ENCODE measurements around the gene JAG2. TPM values are rescaled to one million over a fixed set of nuclear protein-coding genes. Genes with fewer than 3 reads are reported as not detected.

JAG2 gene
- total and polyA plus RNA-seq, 2 donors from 2014 or later: 6.3 to 26.1 TPM

GRCh38 chr14:105187116-105187515, 18.5 kb upstream of the JAG2 start:
- no peak overlapping the region for H3K4me3 ChIP-seq (ENCODE audit: low read length in 3 of 3)
- DNase-seq (no peak), FAIRE-seq (no peak)
- no peaks in the 10 kb centered on the region for H3K4me1 ChIP-seq (ENCODE audit: control insufficient read depth in 2 of 3, insufficient read depth in 2 of 3, low read depth in 1 of 3, low read length in 3 of 3)
- no peak overlapping the region for H3K9ac ChIP-seq (ENCODE audit: low read length in 3 of 3)
- H3K27ac ChIP-seq (ENCODE audit: low read depth in 2 of 2, low read length in 2 of 2): no peak overlapping the region
- H3K9me3 ChIP-seq (ENCODE audit: control insufficient read depth in 2 of 3, insufficient read depth in 1 of 3, low read length in 3 of 3): no peaks in the 10 kb centered on the region
- TF ChIP-seq CTCF (IDR thresholded peaks at IDR 0.05; ENCODE audit: borderline replicate concordance, extremely low read depth, insufficient read depth): no peak
- H3K27me3 ChIP-seq (ENCODE audit: control insufficient read depth, insufficient read depth, low read length): no peaks in the 10 kb centered on the region
- no peaks in the 10 kb centered on the region for H3K36me3 ChIP-seq (ENCODE audit: control insufficient read depth in 2 of 3, insufficient read depth in 3 of 3, low read length in 3 of 3)
- intact Hi-C loops (cut with DNase I): no loop called here

- Histone ChIP-seq H3K9ac (ENCODE audit: low read length in 3 of 3) (no peak overlapping the region), H3K27ac (ENCODE audit: low read depth in 2 of 2, low read length in 2 of 2) (no peak overlapping the region), H3K9me3 (ENCODE audit: control insufficient read depth in 2 of 3, insufficient read depth in 1 of 3, low read length in 3 of 3) (no peaks in the 10 kb centered on the region), H3K36me3 (ENCODE audit: control insufficient read depth in 2 of 3, insufficient read depth in 3 of 3, low read length in 3 of 3) (no peaks in the 10 kb centered on the region), H3K4me1 (ENCODE audit: control insufficient read depth in 2 of 3, insufficient read depth in 2 of 3, low read depth in 1 of 3, low read length in 3 of 3) (peaks cover 0 to 3% (median 0%) of the 10 kb centered on the region in 3 donors), H3K4me3 (ENCODE audit: low read length in 3 of 3) (no peak overlapping the region), H3K27me3 (ENCODE audit: control insufficient read depth, insufficient read depth, low read length) (no peaks in the 10 kb centered on the region)
- TF ChIP-seq CTCF (IDR thresholded peaks at IDR 0.05; ENCODE audit: borderline replicate concordance, extremely low read depth, insufficient read depth): no peak
- DNase-seq (no peak), FAIRE-seq (no peak)
- intact Hi-C loops (cut with DNase I): no loop called here
Observed at GRCh38 chr14:105185973-105186372, 17.4 kb upstream of the JAG2 start.

- Histone ChIP-seq H3K27ac (ENCODE audit: low read depth in 2 of 2, low read length in 2 of 2) (no peak overlapping the region), H3K4me1 (ENCODE audit: control insufficient read depth in 2 of 3, insufficient read depth in 2 of 3, low read depth in 1 of 3, low read length in 3 of 3) (peaks cover 0 to 8% (median 0%) of the 10 kb centered on the region in 3 donors), H3K4me3 (ENCODE audit: low read length in 3 of 3) (no peak overlapping the region), H3K9me3 (ENCODE audit: control insufficient read depth in 2 of 3, insufficient read depth in 1 of 3, low read length in 3 of 3) (no peaks in the 10 kb centered on the region), H3K9ac (ENCODE audit: low read length in 3 of 3) (no peak overlapping the region), H3K36me3 (ENCODE audit: control insufficient read depth in 2 of 3, insufficient read depth in 3 of 3, low read length in 3 of 3) (no peaks in the 10 kb centered on the region), H3K27me3 (ENCODE audit: control insufficient read depth, insufficient read depth, low read length) (no peaks in the 10 kb centered on the region)
- no peak for FAIRE-seq
- TF ChIP-seq CTCF (IDR thresholded peaks at IDR 0.05; ENCODE audit: borderline replicate concordance, extremely low read depth, insufficient read depth): no peak
- DNase-seq: no peak
- intact Hi-C loops (cut with DNase I): no loop called here
Observed at GRCh38 chr14:105185001-105185400, 16.4 kb upstream of the JAG2 start.

GRCh38 chr14:105184461-105184860, 15.9 kb upstream of the JAG2 start:
- TF ChIP-seq CTCF (IDR thresholded peaks at IDR 0.05; ENCODE audit: borderline replicate concordance, extremely low read depth, insufficient read depth): no peak
- intact Hi-C loops (cut with DNase I): no loop called here
- H3K9me3 ChIP-seq (ENCODE audit: control insufficient read depth in 2 of 3, insufficient read depth in 1 of 3, low read length in 3 of 3): no peaks in the 10 kb centered on the region
- no peaks in the 10 kb centered on the region for H3K36me3 ChIP-seq (ENCODE audit: control insufficient read depth in 2 of 3, insufficient read depth in 3 of 3, low read length in 3 of 3)
- no peaks in the 10 kb centered on the region for H3K27me3 ChIP-seq (ENCODE audit: control insufficient read depth, insufficient read depth, low read length)
- peaks cover 0 to 10% (median 0%) of the 10 kb centered on the region in 3 donors for H3K4me1 ChIP-seq (ENCODE audit: control insufficient read depth in 2 of 3, insufficient read depth in 2 of 3, low read depth in 1 of 3, low read length in 3 of 3)
- FAIRE-seq (no peak), DNase-seq (no peak)
- no peak overlapping the region for H3K4me3 ChIP-seq (ENCODE audit: low read length in 3 of 3)
- no peak overlapping the region for H3K9ac ChIP-seq (ENCODE audit: low read length in 3 of 3)
- H3K27ac ChIP-seq (ENCODE audit: low read depth in 2 of 2, low read length in 2 of 2): no peak overlapping the region

Measured in kidney (tissue), 14 donors.